K562 (cell line): Measurements from ENCODE around the gene MYLK4. TPM values are rescaled to one million over a fixed set of nuclear protein-coding genes. Genes with fewer than 3 reads are reported as not detected.

Experiments
- ARID1B ChIP-seq: fragments of 450-650 bp; IDR thresholded peaks from 2 replicates; pipeline ENCODE4 v1.6.1; 2016; ENCODE audit warnings: antibody characterized with exemption, mild to moderate bottlenecking, inconsistent platforms
- HNRNPH1 ChIP-seq: fragments of 200-400 bp; formaldehyde crosslinking; optimal IDR thresholded peaks from 2 replicates; pipeline ENCODE3; 2017; ENCODE audit warnings: low read depth, mild to moderate bottlenecking, low read length, moderate library complexity
- MGA ChIP-seq: fragments of 450-650 bp; IDR thresholded peaks from 2 replicates; pipeline ENCODE4 v1.6.1; 2016; ENCODE audit warnings: mild to moderate bottlenecking, moderate library complexity
- RNF219 ChIP-seq: fragments of 250-450 bp; sonication (Bioruptor Pico); IDR thresholded peaks from 2 replicates; pipeline ENCODE4 v1.5.0; 2022; ENCODE audit warnings: mild to moderate bottlenecking
- SMARCE1 ChIP-seq: fragments of 450-650 bp; IDR thresholded peaks from 2 replicates; pipeline ENCODE4 v1.7.1; 2016; ENCODE audit warnings: mild to moderate bottlenecking
- polyA plus RNA-seq, 8 experiments: library from polyadenylated mRNA; depleted of rRNA in 4 of 8; stranded (reverse) in 5 of 8; unstranded in 3 of 8; fragments of >200 nt; fragmentation: Nextera tagmentation in 2 of 8; fragmentation: Illumina TruSeq in 1 of 8; extraction: Ambion mirVana in 2 of 8; extraction: Trizol in 1 of 8; gene quantifications; 2 replicates each; pipeline versions ENCODE4 v1.2.1 to v1.2.3, GENCODE V29; 2011 to 2014; ENCODE audit warnings: inconsistent platforms in 1 of 8, missing spikeins in 1 of 8
- total RNA-seq, 7 experiments: library from RNA; depleted of rRNA in 6 of 7; stranded (reverse); fragments of >200 nt in 6 of 7; fragmentation: Illumina TruSeq in 2 of 7; extraction: Trizol in 2 of 7; gene quantifications; 2 replicates each; pipeline versions ENCODE4 v1.2.1 to v1.2.3, GENCODE V29; 2011 to 2021; ENCODE audit warnings: low replicate concordance in 1 of 7
- TF ChIP-seq, protein P1 (sequence below): sonication (generic); formaldehyde crosslinking; IDR thresholded peaks from 2 replicates; pipeline ENCODE4 v1.8.0; 2023; ENCODE audit warnings: missing genetic modification reagents, mild to moderate bottlenecking, borderline replicate concordance

The MYLK4 gene
- total and polyA plus RNA-seq, 9 of the 15 experiments (the other 6 are each of a cell fraction or from before 2014, with no cell fraction given), result 0.01 to 0.15 (median 0.06) TPM

GRCh38 chr6:2760882-2761842, 10.4 kb upstream of the MYLK4 start (continued):
- no peak for TF ChIP-seq MGA
- TF ChIP-seq ARID1B, result peak; percentile 81
- no peak for TF ChIP-seq RNF219
- TF ChIP-seq HNRNPH1, result no peak
- peak; percentile 50 for TF ChIP-seq SMARCE1
- TF ChIP-seq, protein P1, sequence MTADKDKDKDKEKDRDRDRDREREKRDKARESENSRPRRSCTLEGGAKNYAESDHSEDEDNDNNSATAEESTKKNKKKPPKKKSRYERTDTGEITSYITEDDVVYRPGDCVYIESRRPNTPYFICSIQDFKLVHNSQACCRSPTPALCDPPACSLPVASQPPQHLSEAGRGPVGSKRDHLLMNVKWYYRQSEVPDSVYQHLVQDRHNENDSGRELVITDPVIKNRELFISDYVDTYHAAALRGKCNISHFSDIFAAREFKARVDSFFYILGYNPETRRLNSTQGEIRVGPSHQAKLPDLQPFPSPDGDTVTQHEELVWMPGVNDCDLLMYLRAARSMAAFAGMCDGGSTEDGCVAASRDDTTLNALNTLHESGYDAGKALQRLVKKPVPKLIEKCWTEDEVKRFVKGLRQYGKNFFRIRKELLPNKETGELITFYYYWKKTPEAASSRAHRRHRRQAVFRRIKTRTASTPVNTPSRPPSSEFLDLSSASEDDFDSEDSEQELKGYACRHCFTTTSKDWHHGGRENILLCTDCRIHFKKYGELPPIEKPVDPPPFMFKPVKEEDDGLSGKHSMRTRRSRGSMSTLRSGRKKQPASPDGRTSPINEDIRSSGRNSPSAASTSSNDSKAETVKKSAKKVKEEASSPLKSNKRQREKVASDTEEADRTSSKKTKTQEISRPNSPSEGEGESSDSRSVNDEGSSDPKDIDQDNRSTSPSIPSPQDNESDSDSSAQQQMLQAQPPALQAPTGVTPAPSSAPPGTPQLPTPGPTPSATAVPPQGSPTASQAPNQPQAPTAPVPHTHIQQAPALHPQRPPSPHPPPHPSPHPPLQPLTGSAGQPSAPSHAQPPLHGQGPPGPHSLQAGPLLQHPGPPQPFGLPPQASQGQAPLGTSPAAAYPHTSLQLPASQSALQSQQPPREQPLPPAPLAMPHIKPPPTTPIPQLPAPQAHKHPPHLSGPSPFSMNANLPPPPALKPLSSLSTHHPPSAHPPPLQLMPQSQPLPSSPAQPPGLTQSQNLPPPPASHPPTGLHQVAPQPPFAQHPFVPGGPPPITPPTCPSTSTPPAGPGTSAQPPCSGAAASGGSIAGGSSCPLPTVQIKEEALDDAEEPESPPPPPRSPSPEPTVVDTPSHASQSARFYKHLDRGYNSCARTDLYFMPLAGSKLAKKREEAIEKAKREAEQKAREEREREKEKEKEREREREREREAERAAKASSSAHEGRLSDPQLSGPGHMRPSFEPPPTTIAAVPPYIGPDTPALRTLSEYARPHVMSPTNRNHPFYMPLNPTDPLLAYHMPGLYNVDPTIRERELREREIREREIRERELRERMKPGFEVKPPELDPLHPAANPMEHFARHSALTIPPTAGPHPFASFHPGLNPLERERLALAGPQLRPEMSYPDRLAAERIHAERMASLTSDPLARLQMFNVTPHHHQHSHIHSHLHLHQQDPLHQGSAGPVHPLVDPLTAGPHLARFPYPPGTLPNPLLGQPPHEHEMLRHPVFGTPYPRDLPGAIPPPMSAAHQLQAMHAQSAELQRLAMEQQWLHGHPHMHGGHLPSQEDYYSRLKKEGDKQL (CRISPR knock-in tag), result no peak
